Measurements from ENCODE around the gene TRIM66. TPM values are rescaled to one million over a fixed set of nuclear protein-coding genes. Genes with fewer than 3 reads are reported as not detected.
A peak's percentile ranks its signal among the peaks of the same experiment; 100 is the strongest.

TRIM66 gene
- total and polyA plus RNA-seq, 9 of the 15 experiments (the other 6 are each of a cell fraction or from before 2014, with no cell fraction given): 1.1 to 7.3 (median 4.9) TPM

DNA sequence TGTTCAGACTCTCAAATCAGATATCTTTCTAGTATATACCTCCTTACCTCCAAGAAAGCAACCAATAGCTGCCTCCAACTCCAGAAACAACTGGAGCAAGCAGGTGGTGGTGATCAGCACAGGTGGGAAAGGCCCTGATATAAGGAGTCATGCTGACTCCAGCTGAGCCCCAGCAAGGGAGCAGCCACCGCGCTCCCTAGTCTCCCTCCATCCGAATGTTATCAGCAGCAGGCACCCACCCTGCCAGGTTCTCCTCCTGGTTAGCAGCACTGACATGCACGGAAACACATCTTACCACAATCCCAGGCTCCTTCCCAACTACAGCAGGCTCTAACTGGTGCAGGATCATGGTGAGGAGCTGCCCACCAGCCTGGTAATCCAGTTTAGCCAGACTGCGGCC, 69.9 kb downstream of the TRIM66 start:
- Histone ChIP-seq H3K36me3 (ENCODE audit: control insufficient read depth, insufficient read depth, low read length) (peaks cover 5% of the 10 kb centered on the region; the same call in 2 of the 3 replicates), H2AFZ (ENCODE audit: low read depth, low read length) (no peak overlapping the region), H4K20me1 (replicated peaks; ENCODE audit: control insufficient read depth, insufficient read depth, low read length) (no peaks in the 10 kb centered on the region), H3K4me1 (replicated peaks in 1 of 2; ENCODE audit: control insufficient read depth in 2 of 2, insufficient read depth in 2 of 2, low read length in 2 of 2) (no peaks in the 10 kb centered on the region), H3K27ac (ENCODE audit: extremely low read depth, low read depth, low read length) (no peak overlapping the region), H3K27me3 (ENCODE audit: control insufficient read depth in 2 of 2, insufficient read depth in 2 of 2, low read length in 2 of 2) (0 out of 5 replicates have a peak, but pooled peaks cover 0 to 3% of the 10 kb centered on the region in 2 experiments), H3K9ac (ENCODE audit: insufficient read depth in 1 of 2, low read depth in 2 of 2, low read length in 2 of 2) (0 out of 4 replicates have a peak overlapping the region, but pooled peaks of 1 of the 2 experiments have one; percentile 14), H3K9me1 (ENCODE audit: control insufficient read depth, insufficient read depth, low read length) (no peaks in the 10 kb centered on the region), H3K9me3 (replicated peaks; ENCODE audit: control insufficient read depth, insufficient read depth, low read depth, low read length) (no peaks in the 10 kb centered on the region), H3K4me3 (no peak overlapping the region), H3K79me2 (ENCODE audit: control insufficient read depth, insufficient read depth, low read length) (no peaks in the 10 kb centered on the region), H3K4me2 (ENCODE audit: insufficient read depth, low read length) (no peak overlapping the region)
- in situ Hi-C loops (cut with MboI): no loop called here
- 15% methylated on average over 5 of the region's 5 CpGs for WGBS (ENCODE audit: insufficient coverage, low coverage, missing lambda C conversion rate)
- BruUV-seq (replicated peaks): no TSS peak
- CTCF ChIA-PET (ENCODE audit: low intra/inter-chr PET ratio): no interaction called here
- FAIRE-seq (no peak), DNase-seq (ENCODE audit: extremely low read depth in 1 of 4, low spot score in 3 of 4) (no peak), ATAC-seq (peak; percentile 28; the same call in 1 of the 3 replicates)
- intact Hi-C loops (cut with micrococcal nuclease): no loop called here
- POLR2A ChIA-PET: interaction anchor here (1.7 kb wide), 1 partner anchor 71 kb away, joined by 4 read pairs; the partner anchor contains the start of gene RPL27A
- TF ChIP-seq, protein P1, sequence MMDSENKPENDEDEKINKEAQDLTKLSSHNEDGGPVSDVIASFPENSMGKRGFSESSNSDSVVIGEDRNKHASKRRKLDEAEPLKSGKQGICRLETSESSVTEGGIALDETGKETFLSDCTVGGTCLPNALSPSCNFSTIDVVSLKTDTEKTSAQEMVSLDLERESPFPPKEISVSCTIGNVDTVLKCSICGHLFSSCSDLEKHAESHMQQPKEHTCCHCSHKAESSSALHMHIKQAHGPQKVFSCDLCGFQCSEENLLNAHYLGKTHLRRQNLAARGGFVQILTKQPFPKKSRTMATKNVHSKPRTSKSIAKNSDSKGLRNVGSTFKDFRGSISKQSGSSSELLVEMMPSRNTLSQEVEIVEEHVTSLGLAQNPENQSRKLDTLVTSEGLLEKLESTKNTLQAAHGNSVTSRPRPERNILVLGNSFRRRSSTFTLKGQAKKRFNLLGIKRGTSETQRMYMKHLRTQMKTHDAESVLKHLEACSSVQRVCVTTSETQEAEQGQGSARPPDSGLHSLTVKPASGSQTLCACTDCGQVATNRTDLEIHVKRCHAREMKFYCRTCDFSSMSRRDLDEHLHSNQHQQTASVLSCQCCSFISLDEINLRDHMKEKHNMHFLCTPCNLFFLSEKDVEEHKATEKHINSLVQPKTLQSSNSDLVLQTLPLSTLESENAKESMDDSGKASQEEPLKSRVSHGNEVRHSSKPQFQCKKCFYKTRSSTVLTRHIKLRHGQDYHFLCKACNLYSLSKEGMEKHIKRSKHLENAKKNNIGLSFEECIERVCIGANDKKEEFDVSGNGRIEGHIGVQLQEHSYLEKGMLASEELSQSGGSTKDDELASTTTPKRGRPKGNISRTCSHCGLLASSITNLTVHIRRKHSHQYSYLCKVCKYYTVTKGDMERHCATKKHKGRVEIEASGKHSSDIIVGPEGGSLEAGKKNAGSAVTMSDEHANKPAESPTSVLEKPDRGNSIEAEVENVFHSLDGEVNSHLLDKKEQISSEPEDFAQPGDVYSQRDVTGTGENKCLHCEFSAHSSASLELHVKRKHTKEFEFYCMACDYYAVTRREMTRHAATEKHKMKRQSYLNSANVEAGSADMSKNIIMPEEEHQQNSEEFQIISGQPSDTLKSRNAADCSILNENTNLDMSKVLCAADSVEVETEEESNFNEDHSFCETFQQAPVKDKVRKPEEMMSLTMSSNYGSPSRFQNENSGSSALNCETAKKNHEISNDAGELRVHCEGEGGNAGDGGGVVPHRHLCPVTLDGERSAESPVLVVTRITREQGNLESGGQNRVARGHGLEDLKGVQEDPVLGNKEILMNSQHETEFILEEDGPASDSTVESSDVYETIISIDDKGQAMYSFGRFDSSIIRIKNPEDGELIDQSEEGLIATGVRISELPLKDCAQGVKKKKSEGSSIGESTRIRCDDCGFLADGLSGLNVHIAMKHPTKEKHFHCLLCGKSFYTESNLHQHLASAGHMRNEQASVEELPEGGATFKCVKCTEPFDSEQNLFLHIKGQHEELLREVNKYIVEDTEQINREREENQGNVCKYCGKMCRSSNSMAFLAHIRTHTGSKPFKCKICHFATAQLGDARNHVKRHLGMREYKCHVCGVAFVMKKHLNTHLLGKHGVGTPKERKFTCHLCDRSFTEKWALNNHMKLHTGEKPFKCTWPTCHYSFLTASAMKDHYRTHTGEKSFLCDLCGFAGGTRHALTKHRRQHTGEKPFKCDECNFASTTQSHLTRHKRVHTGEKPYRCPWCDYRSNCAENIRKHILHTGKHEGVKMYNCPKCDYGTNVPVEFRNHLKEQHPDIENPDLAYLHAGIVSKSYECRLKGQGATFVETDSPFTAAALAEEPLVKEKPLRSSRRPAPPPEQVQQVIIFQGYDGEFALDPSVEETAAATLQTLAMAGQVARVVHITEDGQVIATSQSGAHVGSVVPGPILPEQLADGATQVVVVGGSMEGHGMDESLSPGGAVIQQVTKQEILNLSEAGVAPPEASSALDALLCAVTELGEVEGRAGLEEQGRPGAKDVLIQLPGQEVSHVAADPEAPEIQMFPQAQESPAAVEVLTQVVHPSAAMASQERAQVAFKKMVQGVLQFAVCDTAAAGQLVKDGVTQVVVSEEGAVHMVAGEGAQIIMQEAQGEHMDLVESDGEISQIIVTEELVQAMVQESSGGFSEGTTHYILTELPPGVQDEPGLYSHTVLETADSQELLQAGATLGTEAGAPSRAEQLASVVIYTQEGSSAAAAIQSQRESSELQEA (IDR thresholded peaks at IDR 0.05; ENCODE audit: low read depth): no peak
- no peak for TF ChIP-seq TCFL5 (CRISPR knock-in tag; conservative IDR thresholded peaks at IDR 0.05)
- no peak for TF ChIP-seq SETDB1 (IDR thresholded peaks at IDR 0.05; ENCODE audit: low read length)
- no peak for TF ChIP-seq ZNF212 (CRISPR knock-in tag; IDR thresholded peaks at IDR 0.05)
- TF ChIP-seq, protein P2, sequence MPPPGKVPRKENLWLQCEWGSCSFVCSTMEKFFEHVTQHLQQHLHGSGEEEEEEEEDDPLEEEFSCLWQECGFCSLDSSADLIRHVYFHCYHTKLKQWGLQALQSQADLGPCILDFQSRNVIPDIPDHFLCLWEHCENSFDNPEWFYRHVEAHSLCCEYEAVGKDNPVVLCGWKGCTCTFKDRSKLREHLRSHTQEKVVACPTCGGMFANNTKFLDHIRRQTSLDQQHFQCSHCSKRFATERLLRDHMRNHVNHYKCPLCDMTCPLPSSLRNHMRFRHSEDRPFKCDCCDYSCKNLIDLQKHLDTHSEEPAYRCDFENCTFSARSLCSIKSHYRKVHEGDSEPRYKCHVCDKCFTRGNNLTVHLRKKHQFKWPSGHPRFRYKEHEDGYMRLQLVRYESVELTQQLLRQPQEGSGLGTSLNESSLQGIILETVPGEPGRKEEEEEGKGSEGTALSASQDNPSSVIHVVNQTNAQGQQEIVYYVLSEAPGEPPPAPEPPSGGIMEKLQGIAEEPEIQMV (tag; conservative IDR thresholded peaks at IDR 0.05; ENCODE audit: low read depth): no peak
- no peak for TF ChIP-seq MEIS2 (IDR thresholded peaks at IDR 0.05; ENCODE audit: partially characterized antibody)
- TF ChIP-seq DNMT1 (IDR thresholded peaks at IDR 0.05): no peak
- TF ChIP-seq, protein P3, sequence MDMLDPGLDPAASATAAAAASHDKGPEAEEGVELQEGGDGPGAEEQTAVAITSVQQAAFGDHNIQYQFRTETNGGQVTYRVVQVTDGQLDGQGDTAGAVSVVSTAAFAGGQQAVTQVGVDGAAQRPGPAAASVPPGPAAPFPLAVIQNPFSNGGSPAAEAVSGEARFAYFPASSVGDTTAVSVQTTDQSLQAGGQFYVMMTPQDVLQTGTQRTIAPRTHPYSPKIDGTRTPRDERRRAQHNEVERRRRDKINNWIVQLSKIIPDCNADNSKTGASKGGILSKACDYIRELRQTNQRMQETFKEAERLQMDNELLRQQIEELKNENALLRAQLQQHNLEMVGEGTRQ (CRISPR knock-in tag; IDR thresholded peaks at IDR 0.05): no peak
- TF ChIP-seq STAT6 (CRISPR knock-in tag; IDR thresholded peaks at IDR 0.05): no peak
- no peak for TF ChIP-seq PHB (CRISPR knock-in tag; IDR thresholded peaks at IDR 0.05)

All from K562 (cell line).